ENCODE data around the gene HOXC9. TPM values are rescaled to one million over a fixed set of nuclear protein-coding genes. Genes with fewer than 3 reads are reported as not detected.

HOXC9 gene
- total and polyA plus RNA-seq, 8 donors: 0.08 TPM; not detected in 7

DNA sequence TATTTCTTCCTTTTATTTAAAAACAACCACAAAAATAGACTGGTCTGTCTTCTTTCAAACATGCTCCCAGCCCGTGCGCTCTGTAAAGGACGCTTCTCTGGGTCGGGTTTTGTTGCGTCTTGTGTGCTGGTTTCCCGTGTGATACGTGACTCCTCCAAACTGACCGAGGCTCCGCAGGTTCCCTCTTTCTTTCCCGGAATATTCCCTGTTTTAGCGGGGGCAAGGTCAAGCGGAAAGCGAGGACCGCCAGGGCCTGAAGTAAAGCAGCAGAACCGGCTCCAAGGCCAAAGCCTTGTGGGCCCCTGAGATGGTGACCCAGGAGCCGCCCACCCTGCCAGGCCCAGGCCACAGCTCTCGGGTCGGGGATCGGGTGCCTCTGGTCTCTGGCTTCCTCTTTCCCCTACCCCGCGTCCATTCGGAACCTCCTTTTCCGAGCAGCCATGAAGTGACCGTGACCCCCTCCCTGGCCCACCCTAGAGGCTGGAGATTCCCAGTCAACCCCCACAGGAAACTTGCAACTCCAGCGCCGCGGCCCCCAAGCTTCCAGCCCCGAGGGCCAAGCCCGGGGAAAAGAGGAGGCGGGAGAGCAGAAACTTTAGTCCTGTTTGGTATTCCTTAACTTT lies 15.9 kb upstream of the HOXC9 start:
- DNase-seq: no peak
- H3K27ac ChIP-seq: no peak overlapping the region
- no peak overlapping the region for H3K4me3 ChIP-seq
- intact Hi-C loops (cut with DNase I; ENCODE audit: low total_unique reads): no loop called here
- peaks cover 0 to 17% (median 1%) of the 10 kb centered on the region in 4 donors for H3K9me3 ChIP-seq
- peaks cover 69 to 100% (median 99%) of the 10 kb centered on the region in 3 donors for H3K27me3 ChIP-seq
- TF ChIP-seq, protein P1, sequence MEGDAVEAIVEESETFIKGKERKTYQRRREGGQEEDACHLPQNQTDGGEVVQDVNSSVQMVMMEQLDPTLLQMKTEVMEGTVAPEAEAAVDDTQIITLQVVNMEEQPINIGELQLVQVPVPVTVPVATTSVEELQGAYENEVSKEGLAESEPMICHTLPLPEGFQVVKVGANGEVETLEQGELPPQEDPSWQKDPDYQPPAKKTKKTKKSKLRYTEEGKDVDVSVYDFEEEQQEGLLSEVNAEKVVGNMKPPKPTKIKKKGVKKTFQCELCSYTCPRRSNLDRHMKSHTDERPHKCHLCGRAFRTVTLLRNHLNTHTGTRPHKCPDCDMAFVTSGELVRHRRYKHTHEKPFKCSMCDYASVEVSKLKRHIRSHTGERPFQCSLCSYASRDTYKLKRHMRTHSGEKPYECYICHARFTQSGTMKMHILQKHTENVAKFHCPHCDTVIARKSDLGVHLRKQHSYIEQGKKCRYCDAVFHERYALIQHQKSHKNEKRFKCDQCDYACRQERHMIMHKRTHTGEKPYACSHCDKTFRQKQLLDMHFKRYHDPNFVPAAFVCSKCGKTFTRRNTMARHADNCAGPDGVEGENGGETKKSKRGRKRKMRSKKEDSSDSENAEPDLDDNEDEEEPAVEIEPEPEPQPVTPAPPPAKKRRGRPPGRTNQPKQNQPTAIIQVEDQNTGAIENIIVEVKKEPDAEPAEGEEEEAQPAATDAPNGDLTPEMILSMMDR (IDR thresholded peaks at IDR 0.05): no peak
- TF ChIP-seq POLR2A (IDR thresholded peaks at IDR 0.05) (no peak), POLR2AphosphoS5 (IDR thresholded peaks at IDR 0.05) (no peak), EP300 (IDR thresholded peaks at IDR 0.05) (no peak)
- H3K4me1 ChIP-seq: peaks cover 15 to 35% (median 26%) of the 10 kb centered on the region in 4 donors
- 4 to 11% (median 6%) methylated on average over 25 to 30 of the region's 30 CpGs for WGBS, 5 donors
- H3K36me3 ChIP-seq: no peaks in the 10 kb centered on the region

DNA sequence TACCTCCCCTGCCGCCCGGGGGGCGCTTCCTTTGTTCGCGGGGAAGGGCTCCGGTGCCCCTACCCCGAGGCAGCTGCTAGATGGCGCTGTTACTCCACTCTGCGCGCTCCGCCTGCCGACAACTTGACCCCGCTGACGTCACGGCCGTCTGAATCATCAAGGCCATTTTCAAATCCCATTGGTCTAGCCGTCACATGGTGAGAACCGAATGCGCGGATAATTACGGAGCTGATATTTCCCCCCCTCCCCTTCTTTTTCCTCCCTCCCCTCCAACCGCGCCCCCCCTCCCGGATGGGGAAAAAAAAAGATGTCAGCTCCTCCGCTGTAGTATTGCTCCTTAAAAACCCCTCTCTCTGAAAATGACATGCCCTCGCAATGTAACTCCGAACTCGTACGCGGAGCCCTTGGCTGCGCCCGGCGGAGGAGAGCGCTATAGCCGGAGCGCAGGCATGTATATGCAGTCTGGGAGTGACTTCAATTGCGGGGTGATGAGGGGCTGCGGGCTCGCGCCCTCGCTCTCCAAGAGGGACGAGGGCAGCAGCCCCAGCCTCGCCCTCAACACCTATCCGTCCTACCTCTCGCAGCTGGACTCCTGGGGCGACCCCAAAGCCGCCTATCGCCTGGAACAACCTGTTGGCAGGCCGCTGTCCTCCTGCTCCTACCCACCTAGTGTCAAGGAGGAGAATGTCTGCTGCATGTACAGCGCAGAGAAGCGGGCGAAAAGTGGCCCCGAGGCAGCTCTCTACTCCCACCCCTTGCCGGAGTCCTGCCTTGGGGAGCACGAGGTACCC lies 14.9 kb upstream of the HOXC9 start, which contains the start of gene HOXC10:
TSS of gene HOXC10 (plus strand) at position 246 of the 791 bp plus-strand sequence. CDS start at position 360, 114 bp downstream.
- Histone ChIP-seq H3K27me3 (peaks cover 78 to 100% (median 99%) of the 10 kb centered on the region in 3 donors), H3K9me3 (peaks cover 0 to 17% (median 1%) of the 10 kb centered on the region in 4 donors), H3K4me1 (peaks cover 15 to 42% (median 33%) of the 10 kb centered on the region in 4 donors), H3K36me3 (no peaks in the 10 kb centered on the region), H3K4me3 (peak within 1 kb of the TSS in 2 of 4 donors; percentile 24 to 30), H3K27ac (no peak within 1 kb of the TSS)
- peak; percentile 73 to 94 for DNase-seq
- TF ChIP-seq, protein P1 (IDR thresholded peaks at IDR 0.05): peak in 4 of 7 experiments; percentile 13 to 43 (median 26)
- TF ChIP-seq POLR2AphosphoS5 (IDR thresholded peaks at IDR 0.05) (no peak), POLR2A (IDR thresholded peaks at IDR 0.05) (no peak)
- 5 to 10% (median 8%) methylated on average over 26 to 55 of the region's 55 CpGs for WGBS, 5 donors
- intact Hi-C loops (cut with DNase I; ENCODE audit: low total_unique reads): no loop called here

DNA sequence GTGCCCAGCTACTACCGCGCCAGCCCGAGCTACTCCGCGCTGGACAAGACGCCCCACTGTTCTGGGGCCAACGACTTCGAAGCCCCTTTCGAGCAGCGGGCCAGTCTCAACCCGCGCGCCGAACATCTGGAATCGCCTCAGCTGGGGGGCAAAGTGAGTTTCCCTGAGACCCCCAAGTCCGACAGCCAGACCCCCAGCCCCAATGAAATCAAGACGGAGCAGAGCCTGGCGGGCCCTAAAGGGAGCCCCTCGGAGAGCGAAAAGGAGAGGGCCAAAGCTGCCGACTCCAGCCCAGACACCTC lies 14.3 kb upstream of the HOXC9 start:
- TF ChIP-seq EP300 (IDR thresholded peaks at IDR 0.05) (no peak), POLR2AphosphoS5 (IDR thresholded peaks at IDR 0.05) (no peak), POLR2A (IDR thresholded peaks at IDR 0.05) (no peak)
- TF ChIP-seq, protein P1 (IDR thresholded peaks at IDR 0.05): no peak
- Histone ChIP-seq H3K9me3 (peaks cover 0 to 17% (median 1%) of the 10 kb centered on the region in 4 donors), H3K4me3 (peak overlapping the region in 2 of 4 donors; percentile 24 to 30), H3K4me1 (peaks cover 15 to 42% (median 33%) of the 10 kb centered on the region in 4 donors), H3K27ac (no peak overlapping the region), H3K27me3 (peaks cover 84 to 100% (median 99%) of the 10 kb centered on the region in 3 donors), H3K36me3 (no peaks in the 10 kb centered on the region)
- no peak for DNase-seq
- intact Hi-C loops (cut with DNase I; ENCODE audit: low total_unique reads): no loop called here
- WGBS, 5 donors: 6 to 15% (median 11%) methylated on average over 7 to 21 of the region's 21 CpGs

DNA sequence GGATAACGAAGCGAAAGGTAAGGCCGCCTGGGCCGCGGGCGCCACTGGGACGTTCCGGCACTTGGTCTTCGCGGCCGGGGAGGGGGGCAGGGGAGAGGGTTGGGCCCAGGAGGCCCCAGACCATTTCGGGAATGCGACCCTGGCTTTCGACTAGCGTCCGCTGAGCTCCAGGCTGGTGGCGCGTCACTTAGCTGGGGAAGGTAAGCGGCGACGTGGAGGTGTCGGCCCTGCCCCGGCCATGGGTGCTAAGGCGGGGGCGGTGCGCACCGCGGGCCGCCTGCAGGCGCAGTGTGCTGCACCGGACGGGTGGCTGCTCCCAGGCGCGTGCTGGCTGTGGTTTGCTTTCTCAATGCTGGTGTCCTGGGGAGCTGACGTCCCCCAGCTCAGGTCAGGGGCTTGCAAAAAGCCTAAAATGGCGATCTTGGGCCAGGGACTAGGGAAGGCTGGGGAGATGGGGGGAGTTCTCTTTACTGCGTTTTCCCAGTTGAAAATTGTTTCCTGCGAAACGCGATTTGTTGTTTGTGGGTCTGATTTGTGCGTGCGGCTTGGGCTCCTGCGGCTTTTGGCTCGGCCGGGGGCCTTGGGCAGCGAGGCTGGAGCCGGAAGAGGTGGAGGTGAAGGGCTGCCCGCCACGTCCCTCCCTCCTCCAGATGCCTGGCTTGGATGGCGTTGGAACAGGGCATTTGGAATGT lies 13.8 kb upstream of the HOXC9 start:
- TF ChIP-seq, protein P1 (IDR thresholded peaks at IDR 0.05): no peak
- no peak for TF ChIP-seq POLR2A (IDR thresholded peaks at IDR 0.05)
- no peak for TF ChIP-seq POLR2AphosphoS5 (IDR thresholded peaks at IDR 0.05)
- TF ChIP-seq EP300 (IDR thresholded peaks at IDR 0.05): no peak
- H3K27ac ChIP-seq: no peak overlapping the region
- no peak for DNase-seq
- H3K4me3 ChIP-seq: peak overlapping the region in 2 of 4 donors; percentile 24 to 30
- peaks cover 15 to 42% (median 33%) of the 10 kb centered on the region in 4 donors for H3K4me1 ChIP-seq
- no peaks in the 10 kb centered on the region for H3K36me3 ChIP-seq
- peaks cover 89 to 100% (median 99%) of the 10 kb centered on the region in 3 donors for H3K27me3 ChIP-seq
- WGBS, 5 donors: 3 to 11% (median 4%) methylated on average over 15 to 50 of the region's 50 CpGs
- intact Hi-C loops (cut with DNase I; ENCODE audit: low total_unique reads): no loop called here
- peaks cover 0 to 17% (median 1%) of the 10 kb centered on the region in 4 donors for H3K9me3 ChIP-seq

Data from stomach (tissue), 9 donors.